ENCODE results near the gene AACS. TPM values are rescaled to one million over a fixed set of nuclear protein-coding genes. Genes with fewer than 3 reads are reported as not detected.

Gene AACS
- total and polyA plus RNA-seq, 2 donors (not counting 1 experiment from before 2014, with no cell fraction given), result 6.1 to 20.8 TPM

DNA sequence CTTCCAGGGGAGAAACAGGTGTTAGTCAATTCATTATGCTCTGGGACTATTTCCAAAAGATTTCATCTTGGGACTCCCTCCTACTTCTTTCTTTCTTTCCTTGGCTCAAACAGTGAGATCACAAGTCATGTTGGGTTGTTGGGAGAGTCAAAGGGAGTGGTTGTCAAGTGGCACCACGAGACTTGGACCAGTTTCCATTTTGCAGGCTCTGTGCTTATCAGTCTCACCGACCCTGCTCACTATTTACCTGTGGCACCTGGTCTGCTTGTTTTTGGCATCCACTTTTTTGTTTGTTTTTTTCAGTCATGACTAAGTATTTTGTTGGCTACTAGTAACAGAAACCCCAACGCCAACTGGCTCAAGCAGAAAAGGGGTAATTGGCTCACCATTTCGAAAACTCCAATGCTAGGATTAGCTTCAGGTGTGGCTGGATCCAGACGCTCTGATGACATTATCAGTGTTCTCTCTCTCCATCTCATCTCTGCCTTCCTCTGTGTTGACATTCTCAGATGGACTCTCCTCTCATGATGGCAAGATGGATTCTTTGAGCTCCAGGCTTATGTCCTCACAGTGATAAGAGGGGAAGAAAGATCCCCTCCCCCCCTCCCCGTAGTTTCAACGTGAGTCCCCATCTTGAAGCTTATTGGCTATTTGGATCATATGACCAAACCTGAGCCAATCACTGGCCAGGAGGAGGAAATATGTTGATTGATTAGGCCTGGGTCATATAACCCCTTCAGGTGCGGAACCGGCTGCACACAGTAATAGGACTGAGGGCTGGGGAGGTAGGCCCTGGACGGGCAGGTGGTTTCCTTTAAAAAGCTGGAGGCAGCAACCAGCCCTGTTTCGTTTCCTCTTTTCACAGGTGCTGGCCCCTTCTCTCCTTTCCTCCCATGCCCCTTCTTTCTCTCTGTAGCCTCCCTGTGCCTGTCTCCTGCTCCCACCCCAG lies 84.2 kb downstream of the AACS start:
- ATAC-seq (ENCODE audit: low read depth), result peak; percentile 85
- H3K9me3 Mint-ChIP-seq (ENCODE audit: insufficient read depth), result no peaks in the 10 kb centered on the region
- H3K4me1 ChIP-seq (ENCODE audit: control insufficient read depth in 2 of 2, insufficient read depth in 2 of 2, low read length in 2 of 2), result peaks cover 7 to 20% of the 10 kb centered on the region in 2 donors
- H3K4me2 ChIP-seq (replicated peaks; ENCODE audit: low read depth, low read length, poor library complexity, severe bottlenecking), result peak overlapping the region; percentile 6
- no peaks in the 10 kb centered on the region for H3K27me3 Mint-ChIP-seq
- no peaks in the 10 kb centered on the region for H4K20me1 ChIP-seq (ENCODE audit: control insufficient read depth, insufficient read depth, low read length, poor library complexity, severe bottlenecking)
- H3K4me3 ChIP-seq (ENCODE audit: control extremely low read depth in 1 of 5, extremely low read depth in 1 of 5, insufficient read depth in 1 of 5, low read depth in 2 of 5, low read length in 4 of 5), result no peak overlapping the region
- ChIA-PET CTCF (no interaction called here), POLR2A (no interaction called here)
- 87% methylated on average over 5 of the region's 11 CpGs for WGBS (ENCODE audit: insufficient coverage)
- peak overlapping the region; percentile 26 for H2AFZ ChIP-seq (ENCODE audit: insufficient read depth, low read depth, low read length, poor library complexity, severe bottlenecking)
- peaks cover 0 to 11% (median 3%) of the 10 kb centered on the region in 3 donors for H3K9me3 ChIP-seq (ENCODE audit: control extremely low read depth in 1 of 3, control insufficient read depth in 2 of 3, insufficient read depth in 1 of 3, low read length in 2 of 3)
- H3K4me3 Mint-ChIP-seq, result peak overlapping the region; percentile 49
- DNase-seq, result peak; percentile 60
- no peaks in the 10 kb centered on the region for H3K79me2 ChIP-seq (ENCODE audit: control insufficient read depth, insufficient read depth, low read length)
- H3K36me3 ChIP-seq (replicated peaks in 1 of 2; ENCODE audit: control extremely low read depth in 1 of 2, control insufficient read depth in 1 of 2, extremely low read depth in 1 of 2, insufficient read depth in 2 of 2, low read length in 1 of 2), result no peaks in the 10 kb centered on the region
- H3K27me3 ChIP-seq (replicated peaks in 1 of 4; ENCODE audit: control extremely low read depth in 1 of 4, control insufficient read depth in 3 of 4, insufficient read depth in 4 of 4, low read length in 3 of 4), result no peaks in the 10 kb centered on the region
- TF ChIP-seq, protein P1, sequence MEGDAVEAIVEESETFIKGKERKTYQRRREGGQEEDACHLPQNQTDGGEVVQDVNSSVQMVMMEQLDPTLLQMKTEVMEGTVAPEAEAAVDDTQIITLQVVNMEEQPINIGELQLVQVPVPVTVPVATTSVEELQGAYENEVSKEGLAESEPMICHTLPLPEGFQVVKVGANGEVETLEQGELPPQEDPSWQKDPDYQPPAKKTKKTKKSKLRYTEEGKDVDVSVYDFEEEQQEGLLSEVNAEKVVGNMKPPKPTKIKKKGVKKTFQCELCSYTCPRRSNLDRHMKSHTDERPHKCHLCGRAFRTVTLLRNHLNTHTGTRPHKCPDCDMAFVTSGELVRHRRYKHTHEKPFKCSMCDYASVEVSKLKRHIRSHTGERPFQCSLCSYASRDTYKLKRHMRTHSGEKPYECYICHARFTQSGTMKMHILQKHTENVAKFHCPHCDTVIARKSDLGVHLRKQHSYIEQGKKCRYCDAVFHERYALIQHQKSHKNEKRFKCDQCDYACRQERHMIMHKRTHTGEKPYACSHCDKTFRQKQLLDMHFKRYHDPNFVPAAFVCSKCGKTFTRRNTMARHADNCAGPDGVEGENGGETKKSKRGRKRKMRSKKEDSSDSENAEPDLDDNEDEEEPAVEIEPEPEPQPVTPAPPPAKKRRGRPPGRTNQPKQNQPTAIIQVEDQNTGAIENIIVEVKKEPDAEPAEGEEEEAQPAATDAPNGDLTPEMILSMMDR (IDR thresholded peaks at IDR 0.05), result no peak
- no peak for TF ChIP-seq EZH2 (IDR thresholded peaks at IDR 0.05; ENCODE audit: borderline replicate concordance, insufficient read depth, low read depth, low read length, poor library complexity, severe bottlenecking)
- H3K27ac Mint-ChIP-seq, result peak overlapping the region; percentile 77
- H3K27ac ChIP-seq (ENCODE audit: low read length in 2 of 2), result peak overlapping the region in 1 of 2 donors; percentile 14
- H3K9ac ChIP-seq (ENCODE audit: low read length), result no peak overlapping the region
- H3K4me1 Mint-ChIP-seq, result peaks cover 26% of the 10 kb centered on the region
- intact Hi-C loops (cut with micrococcal nuclease), result no loop called here

DNA sequence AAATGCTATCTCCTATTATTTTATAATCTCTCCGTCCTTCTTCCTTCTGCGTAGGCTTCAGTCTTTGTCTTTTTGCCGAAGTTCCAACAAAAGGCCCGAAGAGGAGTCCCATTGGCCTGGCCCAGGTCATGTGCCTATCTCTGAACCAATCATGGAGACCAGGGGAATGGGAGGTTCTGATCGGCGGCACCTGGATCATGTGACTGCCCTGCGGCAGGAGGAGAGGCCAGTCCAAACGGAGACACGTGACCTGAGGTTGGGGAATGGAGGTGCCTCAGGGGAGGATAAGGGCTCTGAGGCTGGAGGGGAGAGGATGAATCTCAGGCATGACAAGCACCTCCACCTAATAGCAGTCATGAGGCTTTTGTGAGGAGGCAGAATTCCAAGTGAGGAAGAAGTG lies 86.0 kb downstream of the AACS start:
- Histone ChIP-seq H3K9ac (ENCODE audit: low read length) (no peak overlapping the region), H3K9me3 (ENCODE audit: control extremely low read depth in 1 of 3, control insufficient read depth in 2 of 3, insufficient read depth in 1 of 3, low read length in 2 of 3) (peaks cover 0 to 11% (median 3%) of the 10 kb centered on the region in 3 donors), H4K20me1 (ENCODE audit: control insufficient read depth, insufficient read depth, low read length, poor library complexity, severe bottlenecking) (no peaks in the 10 kb centered on the region), H2AFZ (ENCODE audit: insufficient read depth, low read depth, low read length, poor library complexity, severe bottlenecking) (no peak overlapping the region), H3K27ac (ENCODE audit: low read length in 2 of 2) (no peak overlapping the region), H3K36me3 (replicated peaks in 1 of 2; ENCODE audit: control extremely low read depth in 1 of 2, control insufficient read depth in 1 of 2, extremely low read depth in 1 of 2, insufficient read depth in 2 of 2, low read length in 1 of 2) (no peaks in the 10 kb centered on the region), H3K4me2 (replicated peaks; ENCODE audit: low read depth, low read length, poor library complexity, severe bottlenecking) (no peak overlapping the region), H3K4me1 (ENCODE audit: control insufficient read depth in 2 of 2, insufficient read depth in 2 of 2, low read length in 2 of 2) (peaks cover 7 to 20% of the 10 kb centered on the region in 2 donors), H3K4me3 (ENCODE audit: control extremely low read depth in 1 of 5, extremely low read depth in 1 of 5, insufficient read depth in 1 of 5, low read depth in 2 of 5, low read length in 4 of 5) (no peak overlapping the region), H3K79me2 (ENCODE audit: control insufficient read depth, insufficient read depth, low read length) (no peaks in the 10 kb centered on the region), H3K27me3 (replicated peaks in 1 of 4; ENCODE audit: control extremely low read depth in 1 of 4, control insufficient read depth in 3 of 4, insufficient read depth in 4 of 4, low read length in 3 of 4) (no peaks in the 10 kb centered on the region)
- ATAC-seq (ENCODE audit: low read depth) (no peak), DNase-seq (no peak)
- H3K4me1 Mint-ChIP-seq, result peaks cover 26% of the 10 kb centered on the region
- 98% methylated on average over 4 of the region's 9 CpGs for WGBS (ENCODE audit: insufficient coverage)
- intact Hi-C loops (cut with micrococcal nuclease), result no loop called here
- no peaks in the 10 kb centered on the region for H3K27me3 Mint-ChIP-seq
- TF ChIP-seq, protein P1 (IDR thresholded peaks at IDR 0.05), result no peak
- no peak for TF ChIP-seq EZH2 (IDR thresholded peaks at IDR 0.05; ENCODE audit: borderline replicate concordance, insufficient read depth, low read depth, low read length, poor library complexity, severe bottlenecking)
- H3K4me3 Mint-ChIP-seq, result no peak overlapping the region
- POLR2A ChIA-PET, result no interaction called here
- CTCF ChIA-PET, result no interaction called here
- H3K27ac Mint-ChIP-seq, result no peak overlapping the region
- no peaks in the 10 kb centered on the region for H3K9me3 Mint-ChIP-seq (ENCODE audit: insufficient read depth)
